COLO668 (cell line): Measurements from ENCODE around the gene PCDH11X.
"Not testable (repeated sequence)": the region's sequence is repeated elsewhere in the genome, so short reads cannot be mapped to it uniquely, and the experiment has no call there.

ENCODE experiments used
- DNase-seq: peaks from one replicate; lab custom pipeline; 2025; ENCODE audit not compliant: unreplicated experiment; lab: John Stamatoyannopoulos, UW

The PCDH11X gene, protein sequence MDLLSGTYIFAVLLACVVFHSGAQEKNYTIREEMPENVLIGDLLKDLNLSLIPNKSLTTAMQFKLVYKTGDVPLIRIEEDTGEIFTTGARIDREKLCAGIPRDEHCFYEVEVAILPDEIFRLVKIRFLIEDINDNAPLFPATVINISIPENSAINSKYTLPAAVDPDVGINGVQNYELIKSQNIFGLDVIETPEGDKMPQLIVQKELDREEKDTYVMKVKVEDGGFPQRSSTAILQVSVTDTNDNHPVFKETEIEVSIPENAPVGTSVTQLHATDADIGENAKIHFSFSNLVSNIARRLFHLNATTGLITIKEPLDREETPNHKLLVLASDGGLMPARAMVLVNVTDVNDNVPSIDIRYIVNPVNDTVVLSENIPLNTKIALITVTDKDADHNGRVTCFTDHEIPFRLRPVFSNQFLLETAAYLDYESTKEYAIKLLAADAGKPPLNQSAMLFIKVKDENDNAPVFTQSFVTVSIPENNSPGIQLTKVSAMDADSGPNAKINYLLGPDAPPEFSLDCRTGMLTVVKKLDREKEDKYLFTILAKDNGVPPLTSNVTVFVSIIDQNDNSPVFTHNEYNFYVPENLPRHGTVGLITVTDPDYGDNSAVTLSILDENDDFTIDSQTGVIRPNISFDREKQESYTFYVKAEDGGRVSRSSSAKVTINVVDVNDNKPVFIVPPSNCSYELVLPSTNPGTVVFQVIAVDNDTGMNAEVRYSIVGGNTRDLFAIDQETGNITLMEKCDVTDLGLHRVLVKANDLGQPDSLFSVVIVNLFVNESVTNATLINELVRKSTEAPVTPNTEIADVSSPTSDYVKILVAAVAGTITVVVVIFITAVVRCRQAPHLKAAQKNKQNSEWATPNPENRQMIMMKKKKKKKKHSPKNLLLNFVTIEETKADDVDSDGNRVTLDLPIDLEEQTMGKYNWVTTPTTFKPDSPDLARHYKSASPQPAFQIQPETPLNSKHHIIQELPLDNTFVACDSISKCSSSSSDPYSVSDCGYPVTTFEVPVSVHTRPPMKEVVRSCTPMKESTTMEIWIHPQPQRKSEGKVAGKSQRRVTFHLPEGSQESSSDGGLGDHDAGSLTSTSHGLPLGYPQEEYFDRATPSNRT (N-terminal part only)

DNA sequence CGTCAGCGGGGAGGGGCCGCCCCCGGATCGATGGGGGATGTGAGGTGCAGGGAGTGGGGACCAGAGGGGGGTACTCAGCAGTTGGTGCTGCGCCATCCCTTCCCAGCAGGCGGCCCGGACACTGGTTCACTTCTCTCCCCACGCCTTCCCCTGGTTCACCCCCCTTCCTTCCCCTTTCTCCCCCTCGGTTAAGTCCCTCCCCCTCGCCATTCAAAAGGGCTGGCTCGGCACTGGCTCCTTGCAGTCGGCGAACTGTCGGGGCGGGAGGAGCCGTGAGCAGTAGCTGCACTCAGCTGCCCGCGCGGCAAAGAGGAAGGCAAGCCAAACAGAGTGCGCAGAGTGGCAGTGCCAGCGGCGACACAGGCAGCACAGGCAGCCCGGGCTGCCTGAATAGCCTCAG, at the start of gene PCDH11X:
PCDH11X (plus strand) TSS at position 241 of the 400 bp plus-strand sequence. CDS start 56,130 bp downstream, outside the sequence.
- not testable (repeated sequence) for DNase-seq

DNA sequence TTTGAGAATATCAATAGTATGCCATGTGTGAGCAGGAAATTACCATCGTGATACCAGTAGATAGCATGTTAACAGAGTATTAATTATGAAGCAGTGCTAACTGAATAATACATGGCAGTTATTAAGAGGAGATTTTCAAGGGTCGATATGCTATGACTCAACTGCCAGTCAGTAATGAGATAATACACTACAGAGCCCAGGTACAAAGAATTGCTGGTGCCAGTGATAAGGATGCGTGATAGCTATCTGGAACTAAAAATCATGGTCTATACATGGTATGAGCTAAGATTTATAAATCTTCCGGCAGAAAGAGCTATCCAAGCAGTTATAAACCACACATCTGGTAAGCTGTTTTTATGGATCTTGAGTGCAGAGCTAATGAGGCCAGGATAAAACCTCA, 31.7 kb upstream of the PCDH11X start:
- not testable (repeated sequence) for DNase-seq

DNA sequence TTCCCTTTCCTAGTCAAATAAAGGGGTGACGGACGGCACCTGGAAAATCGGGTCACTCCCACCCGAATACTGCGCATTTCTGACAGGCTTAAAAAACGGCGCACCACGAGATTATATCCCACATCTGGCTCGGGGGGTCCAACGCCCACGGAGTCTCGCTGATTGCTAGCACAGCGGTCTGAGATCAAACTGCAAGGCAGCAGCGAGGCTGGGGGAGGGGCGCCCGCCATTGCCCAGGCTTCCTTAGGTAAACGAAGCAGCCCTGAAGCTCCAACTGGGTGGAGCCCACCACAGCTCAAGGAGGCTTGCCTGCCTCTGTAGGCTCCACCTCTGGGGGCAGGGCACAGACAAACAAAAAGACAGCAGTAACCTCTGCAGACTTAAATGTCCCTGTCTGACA, 26.2 kb upstream of the PCDH11X start:
- not testable (repeated sequence) for DNase-seq

DNA sequence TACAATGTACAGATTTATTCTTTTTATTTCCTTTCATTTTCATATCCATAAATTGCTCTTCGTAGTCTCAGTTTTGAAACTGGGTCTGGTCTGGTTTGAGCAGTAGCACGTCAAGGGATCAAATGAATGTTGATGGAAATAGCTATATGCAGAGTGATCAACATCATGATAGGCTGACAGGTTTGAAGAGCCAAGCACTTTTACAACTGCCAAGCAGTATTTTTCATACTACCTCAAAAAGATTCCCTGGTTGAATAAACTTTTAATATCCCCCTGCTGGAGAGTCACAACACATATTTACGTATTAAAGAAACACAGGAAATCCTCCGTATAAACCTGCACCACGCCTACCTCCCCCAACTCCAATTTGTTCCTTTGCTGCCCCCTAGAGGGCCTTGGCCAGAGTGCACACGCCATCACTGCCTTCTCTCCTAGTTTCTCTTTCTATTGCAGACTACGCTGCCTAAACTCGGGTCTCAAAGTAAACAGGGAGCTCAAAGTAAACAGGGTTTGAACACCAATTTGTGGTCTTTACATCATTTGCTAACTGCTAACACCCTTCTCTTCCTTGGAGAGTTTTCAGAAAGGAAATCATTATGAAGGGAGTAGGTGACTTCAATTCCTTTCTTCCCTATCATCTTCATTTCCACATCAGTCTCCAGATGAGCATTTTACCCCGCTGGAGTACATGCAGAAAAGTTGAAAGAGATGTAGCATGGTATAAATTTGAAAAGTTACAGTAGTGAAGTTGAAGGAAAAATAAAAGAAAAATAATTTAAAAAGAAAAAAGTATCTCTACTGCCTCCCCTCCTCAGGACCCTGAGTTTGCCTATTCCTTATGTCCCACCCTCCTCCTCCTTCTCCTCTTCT, 8.3 kb upstream of the PCDH11X start:
- not testable (repeated sequence) for DNase-seq

DNA sequence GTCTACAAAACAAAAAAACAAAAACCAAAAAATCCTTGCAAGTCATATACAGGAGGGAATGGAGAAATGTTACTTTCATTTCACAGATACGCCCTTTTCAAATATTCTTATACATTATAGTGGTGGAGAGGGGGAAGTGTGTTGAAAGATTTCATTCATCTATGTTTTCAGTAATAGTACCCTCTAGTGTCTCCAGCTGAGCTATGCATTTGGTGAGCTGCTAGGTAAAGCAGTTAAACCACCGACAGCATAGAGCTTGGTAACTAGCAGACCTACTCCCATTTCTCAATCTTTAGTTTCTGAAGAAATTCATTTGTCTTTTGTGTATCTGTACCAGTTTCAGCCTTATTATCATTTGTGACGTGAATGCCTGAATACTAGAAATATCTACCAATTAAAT, 5.2 kb upstream of the PCDH11X start:
- DNase-seq = not testable (repeated sequence)

DNA sequence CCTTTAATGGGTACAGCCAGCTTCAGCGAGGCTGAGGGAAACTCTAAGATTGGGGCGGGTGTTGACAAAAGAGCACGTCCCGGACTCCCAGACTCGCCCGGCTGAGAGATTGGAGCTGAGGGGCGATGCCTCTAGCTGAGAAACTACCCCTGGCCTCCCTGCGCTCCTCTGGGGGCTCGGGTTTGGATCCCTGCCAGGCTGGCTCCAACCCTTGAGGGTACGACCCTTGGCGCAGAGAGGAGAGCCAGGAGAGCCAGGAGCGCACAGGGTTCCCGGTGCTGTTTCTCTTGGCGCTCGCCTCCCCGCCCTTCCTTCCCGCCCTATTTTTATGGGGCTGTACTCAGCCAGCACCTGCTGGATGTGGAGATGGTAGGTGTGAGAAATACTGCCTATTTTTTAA, 833 bp downstream of the PCDH11X start:
- not testable (repeated sequence) for DNase-seq

DNA sequence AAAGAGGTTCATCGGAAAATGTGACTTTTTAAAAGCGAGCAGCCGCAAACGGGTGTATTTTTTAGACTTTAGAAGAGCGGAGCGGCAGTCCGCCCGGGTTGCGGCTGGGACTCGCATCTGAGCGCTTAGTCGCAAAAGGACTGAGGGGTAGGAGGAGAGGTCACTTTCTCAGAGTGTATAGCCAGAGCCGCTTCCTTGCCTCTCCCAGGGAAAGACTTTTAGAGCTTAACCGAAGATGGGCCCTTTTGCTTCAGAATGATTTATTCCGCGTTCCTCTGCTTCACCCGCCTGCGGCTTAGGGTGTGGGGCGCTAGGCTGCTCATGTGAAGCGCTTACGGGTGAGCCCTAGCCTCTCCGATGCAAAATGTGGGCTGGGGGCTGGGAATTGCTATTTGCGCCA, 1.5 kb downstream of the PCDH11X start:
- DNase-seq = not testable (repeated sequence)

DNA sequence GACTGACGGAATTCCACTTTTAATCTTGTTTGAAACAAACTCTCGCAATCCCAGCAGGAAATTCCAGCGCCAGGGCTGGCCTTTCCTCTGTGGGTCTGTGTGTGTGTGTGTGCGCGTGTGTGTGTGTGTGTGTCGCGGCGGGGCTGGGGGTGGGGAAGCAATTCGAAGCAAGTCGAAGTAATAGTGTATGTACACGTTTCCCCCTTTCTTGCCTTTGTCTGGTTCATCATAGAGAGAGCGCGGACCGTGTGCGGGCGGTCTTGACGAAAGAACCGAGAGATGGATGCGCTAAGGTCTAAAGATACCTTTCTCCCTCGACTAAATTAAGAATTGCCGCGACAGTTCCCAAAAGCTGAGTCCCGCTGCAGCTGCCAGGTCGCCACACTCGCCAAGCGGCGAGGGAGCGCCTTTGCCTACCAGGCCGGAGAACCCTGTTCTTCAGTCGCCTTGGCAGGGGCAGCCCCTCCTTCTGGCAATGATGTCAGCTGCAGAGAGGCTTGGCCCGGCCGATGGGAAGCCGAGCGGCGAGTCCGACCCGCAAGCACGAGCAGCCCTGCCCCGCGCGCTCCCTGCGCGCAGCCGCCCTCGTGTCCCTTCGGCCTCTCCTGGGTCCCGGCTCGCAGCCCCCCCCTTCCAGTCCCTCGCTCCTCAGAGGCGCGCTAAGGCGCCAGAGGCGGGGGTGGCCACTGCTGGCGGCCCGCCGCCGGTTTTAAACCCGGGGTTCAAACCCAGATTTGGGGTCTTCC, 2.6 kb downstream of the PCDH11X start:
- DNase-seq = not testable (repeated sequence)

DNA sequence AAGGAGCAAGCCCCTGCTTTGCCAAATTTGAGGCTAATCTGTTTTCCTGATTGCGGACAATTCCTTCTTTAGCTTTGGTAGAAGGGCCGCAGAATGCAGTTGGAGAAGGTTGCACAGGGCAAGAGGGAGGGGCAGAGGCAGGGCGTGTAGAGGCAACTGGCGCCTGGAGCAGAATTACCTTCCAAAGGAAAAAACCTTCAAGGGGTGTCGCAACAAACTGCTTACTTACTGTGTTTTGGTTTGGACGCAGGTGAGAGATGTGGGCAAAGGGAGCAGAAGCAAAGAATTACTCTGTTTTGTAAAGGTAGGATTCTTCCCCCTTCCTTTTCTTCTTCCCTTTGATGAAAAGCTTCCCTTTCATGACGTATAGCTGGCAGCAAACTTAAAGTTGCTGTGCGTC, 3.6 kb downstream of the PCDH11X start:
- not testable (repeated sequence) for DNase-seq

DNA sequence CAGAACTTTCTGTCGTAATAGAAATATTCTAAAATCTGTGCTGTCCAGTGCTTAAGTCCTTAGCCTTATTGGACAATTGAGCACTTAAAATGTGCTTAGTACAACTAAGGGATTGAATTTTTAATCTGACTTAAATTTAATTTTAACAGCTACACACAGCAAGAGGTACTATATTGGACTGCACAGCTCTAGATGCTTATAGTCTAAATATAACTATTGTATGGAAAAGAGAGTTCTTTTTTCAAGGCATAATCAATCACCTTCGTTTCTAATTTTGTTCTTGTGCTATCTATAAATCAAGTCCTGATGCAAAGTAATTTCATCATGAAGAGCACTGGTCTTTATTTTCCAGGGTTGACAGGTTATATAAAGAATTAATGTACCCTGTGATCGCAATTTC, 38.4 kb downstream of the PCDH11X start:
- DNase-seq = not testable (repeated sequence)

DNA sequence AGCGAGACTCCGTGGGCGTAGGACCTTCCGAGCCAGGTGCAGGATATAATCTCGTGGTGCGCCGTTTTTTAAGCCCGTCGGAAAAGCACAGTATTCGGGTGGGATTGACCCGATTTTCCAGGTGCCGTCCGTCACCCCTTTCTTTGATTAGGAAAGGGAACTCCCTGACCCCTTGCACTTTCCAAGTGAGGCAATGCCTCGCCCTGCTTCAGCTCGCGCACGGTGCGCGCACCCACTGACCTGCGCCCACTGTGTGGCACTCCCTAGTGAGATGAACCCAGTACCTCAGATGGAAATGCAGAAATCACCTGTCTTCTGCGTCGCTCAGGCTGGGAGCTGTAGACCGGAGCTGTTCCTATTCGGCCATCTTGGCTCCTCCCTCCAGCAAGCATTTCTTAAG, 46.1 kb downstream of the PCDH11X start:
- DNase-seq = not testable (repeated sequence)
